HepG2 (cell line): ENCODE measurements around the gene TFF1. TPM values are rescaled to one million over a fixed set of nuclear protein-coding genes. Genes with fewer than 3 reads are reported as not detected.
A peak's percentile ranks its signal among the peaks of the same experiment; 100 is the strongest.

Experiments used
- AKAP8 ChIP-seq: sonication (generic); formaldehyde crosslinking; IDR thresholded peaks from 2 replicates; pipeline ENCODE4 v1.5.1; 2020; ENCODE audit warnings: mild to moderate bottlenecking, missing genetic modification reagents
- CBX5 ChIP-seq: sonication (generic); formaldehyde crosslinking; IDR thresholded peaks from 2 replicates; pipeline ENCODE4 v1.4.0; 2020; ENCODE audit warnings: missing genetic modification reagents, borderline replicate concordance
- FOSL1 ChIP-seq: sonication (generic); formaldehyde crosslinking; IDR thresholded peaks from 2 replicates; pipeline ENCODE4 v1.9.0; 2021; ENCODE audit warnings: missing genetic modification reagents, borderline replicate concordance
- GZF1 ChIP-seq: sonication (generic); formaldehyde crosslinking; IDR thresholded peaks from 2 replicates; pipeline ENCODE4 v1.5.1; 2020; ENCODE audit warnings: mild to moderate bottlenecking, missing genetic modification reagents
- PAF1 ChIP-seq: IDR thresholded peaks from 2 replicates; pipeline ENCODE4 v1.6.1; 2016; ENCODE audit warnings: missing genetic modification reagents, missing compliant biosample characterization
- POGZ ChIP-seq: sonication (generic); formaldehyde crosslinking; IDR thresholded peaks from 2 replicates; pipeline ENCODE4 v1.4.0; 2020; ENCODE audit warnings: mild to moderate bottlenecking, missing genetic modification reagents
- RBM22 ChIP-seq: fragments of 200-400 bp; formaldehyde crosslinking; optimal IDR thresholded peaks from 2 replicates; pipeline ENCODE3; 2017; ENCODE audit warnings: mild to moderate bottlenecking, low read length, moderate library complexity
- SALL2 ChIP-seq: sonication (generic); formaldehyde crosslinking; IDR thresholded peaks from 2 replicates; pipeline ENCODE4 v1.8.1; 2023; ENCODE audit warnings: mild to moderate bottlenecking, missing genetic modification reagents, inconsistent platforms
- SKIL ChIP-seq: sonication (generic); formaldehyde crosslinking; IDR thresholded peaks from 2 replicates; pipeline ENCODE4 v1.8.0; 2022; ENCODE audit warnings: missing genetic modification reagents, mild to moderate bottlenecking, moderate library complexity, borderline replicate concordance
- SMC3 ChIP-seq: IDR thresholded peaks from 2 replicates; pipeline ENCODE4 v1.6.1; 2011; ENCODE audit warnings: low read length, improper control_type of control experiment
- SYNCRIP ChIP-seq: fragments of 200-400 bp; formaldehyde crosslinking; IDR thresholded peaks from 2 replicates; pipeline ENCODE4 v1.6.1; 2018; ENCODE audit warnings: mild to moderate bottlenecking, low read depth, low read length; ENCODE audit not compliant: insufficient read depth
- ZBTB10 ChIP-seq: sonication (generic); formaldehyde crosslinking; IDR thresholded peaks from 2 replicates; pipeline ENCODE4 v1.4.0; 2020; ENCODE audit warnings: missing genetic modification reagents, borderline replicate concordance
- ZBTB34 ChIP-seq: sonication (generic); formaldehyde crosslinking; IDR thresholded peaks from 2 replicates; pipeline ENCODE4 v1.8.0; 2022; ENCODE audit warnings: mild to moderate bottlenecking, missing genetic modification reagents
- ZMYM2 ChIP-seq: sonication (generic); formaldehyde crosslinking; IDR thresholded peaks from 2 replicates; pipeline ENCODE4 v1.8.0; 2022; ENCODE audit warnings: mild to moderate bottlenecking, missing genetic modification reagents
- ZNF18 ChIP-seq: sonication (generic); formaldehyde crosslinking; IDR thresholded peaks from 2 replicates; pipeline ENCODE4 v1.8.0; 2022; ENCODE audit warnings: mild to moderate bottlenecking, missing genetic modification reagents; ENCODE audit not compliant: insufficient replicate concordance
- ZNF317 ChIP-seq: sonication (generic); formaldehyde crosslinking; IDR thresholded peaks from 2 replicates; pipeline ENCODE4 v1.5.0; 2020; ENCODE audit warnings: mild to moderate bottlenecking, missing genetic modification reagents
- ZNF350 ChIP-seq: sonication (generic); formaldehyde crosslinking; IDR thresholded peaks from 2 replicates; pipeline ENCODE4 v1.4.0; 2020; ENCODE audit warnings: mild to moderate bottlenecking, low read depth, missing genetic modification reagents, borderline replicate concordance
- ZNF549 ChIP-seq: sonication (generic); formaldehyde crosslinking; IDR thresholded peaks from 2 replicates; pipeline ENCODE4 v1.5.0; 2020; ENCODE audit warnings: missing genetic modification reagents
- ZNF670 ChIP-seq: sonication (generic); formaldehyde crosslinking; IDR thresholded peaks from 2 replicates; pipeline ENCODE4 v1.8.0; 2022; ENCODE audit warnings: mild to moderate bottlenecking, missing genetic modification reagents, borderline replicate concordance
- ZNF780A ChIP-seq: sonication (generic); formaldehyde crosslinking; IDR thresholded peaks from 2 replicates; pipeline ENCODE4 v1.8.0; 2022; ENCODE audit warnings: mild to moderate bottlenecking, missing genetic modification reagents, moderate library complexity
- ZNF883 ChIP-seq: sonication (generic); formaldehyde crosslinking; IDR thresholded peaks from 2 replicates; pipeline ENCODE4 v1.5.1; 2020; ENCODE audit warnings: mild to moderate bottlenecking, missing genetic modification reagents; ENCODE audit errors: not compliant biosample characterization
- ZSCAN25 ChIP-seq: sonication (generic); formaldehyde crosslinking; IDR thresholded peaks from 2 replicates; pipeline ENCODE4 v1.8.0; 2022; ENCODE audit warnings: mild to moderate bottlenecking, missing genetic modification reagents
- polyA plus RNA-seq, 8 experiments: library from polyadenylated mRNA; depleted of rRNA in 3 of 8; stranded (reverse) in 7 of 8; unstranded in 1 of 8; fragments of >200 nt; fragmentation: Illumina TruSeq in 4 of 8; extraction: Trizol in 4 of 8; gene quantifications; 2 replicates each; pipeline versions ENCODE4 v1.2.1 to v1.2.3, GENCODE V29; 2011 to 2016; ENCODE audit warnings: low read depth in 4 of 8, missing spikeins in 1 of 8, mixed read lengths in 1 of 8; ENCODE audit not compliant: insufficient read depth in 1 of 8
- total RNA-seq, 5 experiments: library from RNA; depleted of rRNA; stranded (reverse); fragments of >200 nt; fragmentation: Illumina TruSeq; extraction: Trizol; gene quantifications; 2 replicates each; pipeline ENCODE4 v1.2.3, GENCODE V29; 2016; ENCODE audit warnings: low read depth in 1 of 5

TFF1 gene
- total and polyA plus RNA-seq, 2 of the 13 experiments (the other 11 are each of a cell fraction or from before 2014, with no cell fraction given): 0.24 to 19.4 TPM

GRCh38 chr21:42315296-42315891 lies 50.9 kb downstream of the TFF1 start, which contains the start of gene TFF3 (continued):
- TF ChIP-seq ZNF317 (CRISPR knock-in tag) (no peak; the same call in 1 of the 2 replicates), SMC3 (no peak), ZSCAN25 (CRISPR knock-in tag) (no peak), ZNF549 (no peak), ZBTB34 (CRISPR knock-in tag) (peak; percentile 50; the same call in 1 of the 2 replicates), SYNCRIP (no peak), FOSL1 (CRISPR knock-in tag) (no peak), PAF1 (no peak), ZNF780A (CRISPR knock-in tag) (no peak), GZF1 (no peak), AKAP8 (CRISPR knock-in tag) (no peak), SKIL (CRISPR knock-in tag) (peak; percentile 70; the same call in 1 of the 2 replicates), SALL2 (CRISPR knock-in tag) (0 out of 2 replicates have a peak, but pooled peaks have one; percentile 49), RBM22 (no peak), ZNF350 (CRISPR knock-in tag) (no peak; the same call in 1 of the 2 replicates), ZNF883 (CRISPR knock-in tag) (no peak), ZBTB10 (no peak; the same call in 1 of the 2 replicates), POGZ (no peak), CBX5 (CRISPR knock-in tag) (no peak), ZNF670 (no peak), ZMYM2 (CRISPR knock-in tag) (no peak), ZNF18 (CRISPR knock-in tag) (no peak)
